Uterus (tissue), 4 donors: Measurements from ENCODE around the gene NWD2. TPM values are rescaled to one million over a fixed set of nuclear protein-coding genes. Genes with fewer than 3 reads are reported as not detected.
"Not testable (repeated sequence)": the region's sequence is repeated elsewhere in the genome, so short reads cannot be mapped to it uniquely, and the experiment has no call there.

Experiments used
- DNase-seq, 2 donors: peaks; one replicate each; pipeline ENCODE4 v3.0.0-alpha.2; 2019 to 2020
- H3K27ac ChIP-seq, 2 donors: fragments of 200-600 bp; sonication (generic); 1 replicate in 1 of 2; 2 replicates in 1 of 2; pipeline ENCODE4 v1.5.1; 2016 to 2018
- H3K27me3 ChIP-seq, 2 donors: fragments of 200-600 bp; sonication (generic); one replicate each; pipeline ENCODE4 v1.5.1; 2018 to 2019; ENCODE audit warnings: control low read depth in 1 of 2
- H3K36me3 ChIP-seq, 2 donors: fragments of 200-600 bp; sonication (generic); one replicate each; pipeline ENCODE4 v1.5.1; 2019; ENCODE audit warnings: control low read depth in 1 of 2
- H3K4me1 ChIP-seq, 2 donors: fragments of 200-600 bp; sonication (generic); one replicate each; pipeline ENCODE4 v1.5.1; 2018 to 2019; ENCODE audit warnings: control low read depth in 1 of 2
- H3K4me3 ChIP-seq, 2 donors: fragments of 200-600 bp; sonication (generic); 1 replicate in 1 of 2; 2 replicates in 1 of 2; pipeline ENCODE4 v1.5.1; 2018 to 2019; ENCODE audit warnings: mild to moderate bottlenecking in 1 of 2
- H3K9me3 ChIP-seq, 2 donors: fragments of 200-600 bp; sonication (generic); one replicate each; pipeline ENCODE4 v1.5.1; 2019; ENCODE audit warnings: control low read depth in 1 of 2
- CTCF ChIP-seq, 4 experiments: fragments of 200-600 bp in 2 of 4; fragments of 450-650 bp in 2 of 4; sonication (generic) in 2 of 4; IDR thresholded peaks; one replicate each; pipeline ENCODE4 v1.5.1; 2016 to 2019; ENCODE audit warnings: antibody characterized with exemption in 4 of 4, mild to moderate bottlenecking in 2 of 4, moderate library complexity in 1 of 4
- POLR2A ChIP-seq, 2 donors: fragments of 450-650 bp; IDR thresholded peaks; one replicate each; pipeline ENCODE4 v1.6.1; 2016; ENCODE audit warnings: antibody characterized with exemption in 2 of 2, mild to moderate bottlenecking in 1 of 2, moderate library complexity in 1 of 2
- intact Hi-C: fragments of 100-400 bp; cut with DNase I; formaldehyde crosslinking; loops from one replicate; pipeline ENCODE4 v1.15.1; 2023; ENCODE audit warnings: low total_unique reads
- total RNA-seq, 4 donors: library from RNA; depleted of rRNA in 3 of 4; stranded (reverse); fragments of >200 nt in 3 of 4; gene quantifications; one replicate each; pipeline versions ENCODE4 v1.1.0 to v1.2.4, GENCODE V29; 2014 to 2023
- donor health status: DM: yes; HTN: yes; CAD: no.

Gene NWD2
- total RNA-seq, 4 donors from 2014 or later, result 0.14 TPM; not detected in 3

DNA sequence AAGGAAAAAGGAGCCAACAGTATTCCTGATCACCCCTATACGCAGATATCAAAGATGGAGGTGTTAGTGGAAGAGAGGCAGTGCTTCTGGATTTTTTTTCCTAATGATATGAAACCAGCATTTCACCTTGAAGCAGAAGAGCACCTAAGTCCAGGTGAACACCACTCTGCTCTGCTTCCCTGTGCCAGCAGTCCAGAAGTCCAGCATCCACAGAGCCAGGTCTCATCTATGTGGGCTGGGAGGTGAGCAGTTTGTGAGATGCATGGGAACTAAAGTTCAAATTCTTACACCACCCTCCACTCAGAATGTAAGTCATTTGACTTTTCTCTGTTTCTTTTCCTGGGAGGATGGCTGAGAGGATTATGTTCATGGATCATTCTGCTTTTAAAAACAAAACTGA lies 239.1 kb downstream of the NWD2 start:
- DNase-seq, result no peak
- Histone ChIP-seq H3K9me3 (no peaks in the 10 kb centered on the region), H3K27me3 (no peaks in the 10 kb centered on the region), H3K4me3 (no peak overlapping the region), H3K36me3 (no peaks in the 10 kb centered on the region), H3K27ac (peak overlapping the region in 1 of 2 donors; percentile 82), H3K4me1 (no peaks in the 10 kb centered on the region)
- intact Hi-C loops, result no loop called here
- TF ChIP-seq CTCF (IDR thresholded peaks at IDR 0.05) (no peak), POLR2A (IDR thresholded peaks at IDR 0.05) (no peak)

GRCh38 chr4:37486166-37486565 lies 241.6 kb downstream of the NWD2 start:
- no peaks in the 10 kb centered on the region for H3K9me3 ChIP-seq
- no peaks in the 10 kb centered on the region for H3K36me3 ChIP-seq
- intact Hi-C loops, result no loop called here
- H3K27me3 ChIP-seq, result no peaks in the 10 kb centered on the region
- H3K27ac ChIP-seq, result peak overlapping the region in 1 of 2 donors; percentile 62
- TF ChIP-seq CTCF (IDR thresholded peaks at IDR 0.05) (no peak), POLR2A (IDR thresholded peaks at IDR 0.05) (no peak)
- H3K4me3 ChIP-seq, result no peak overlapping the region
- no peaks in the 10 kb centered on the region for H3K4me1 ChIP-seq
- no peak for DNase-seq

GRCh38 chr4:37487668-37488067 lies 243.1 kb downstream of the NWD2 start:
- TF ChIP-seq POLR2A (IDR thresholded peaks at IDR 0.05), result no peak
- TF ChIP-seq CTCF (IDR thresholded peaks at IDR 0.05), result no peak
- H3K27ac ChIP-seq, result peak overlapping the region in 1 of 2 donors; percentile 62
- no peaks in the 10 kb centered on the region for H3K9me3 ChIP-seq
- DNase-seq, result no peak
- no peaks in the 10 kb centered on the region for H3K36me3 ChIP-seq
- H3K4me1 ChIP-seq, result no peaks in the 10 kb centered on the region
- no peaks in the 10 kb centered on the region for H3K27me3 ChIP-seq
- no peak overlapping the region for H3K4me3 ChIP-seq
- intact Hi-C loops, result no loop called here

GRCh38 chr4:37489697-37490096 lies 245.2 kb downstream of the NWD2 start:
- no peaks in the 10 kb centered on the region for H3K36me3 ChIP-seq
- intact Hi-C loops, result no loop called here
- H3K27ac ChIP-seq, result no peak overlapping the region
- no peaks in the 10 kb centered on the region for H3K9me3 ChIP-seq
- TF ChIP-seq POLR2A (IDR thresholded peaks at IDR 0.05) (no peak), CTCF (IDR thresholded peaks at IDR 0.05) (no peak)
- H3K4me1 ChIP-seq, result no peaks in the 10 kb centered on the region
- DNase-seq, result no peak
- H3K4me3 ChIP-seq, result no peak overlapping the region
- no peaks in the 10 kb centered on the region for H3K27me3 ChIP-seq

DNA sequence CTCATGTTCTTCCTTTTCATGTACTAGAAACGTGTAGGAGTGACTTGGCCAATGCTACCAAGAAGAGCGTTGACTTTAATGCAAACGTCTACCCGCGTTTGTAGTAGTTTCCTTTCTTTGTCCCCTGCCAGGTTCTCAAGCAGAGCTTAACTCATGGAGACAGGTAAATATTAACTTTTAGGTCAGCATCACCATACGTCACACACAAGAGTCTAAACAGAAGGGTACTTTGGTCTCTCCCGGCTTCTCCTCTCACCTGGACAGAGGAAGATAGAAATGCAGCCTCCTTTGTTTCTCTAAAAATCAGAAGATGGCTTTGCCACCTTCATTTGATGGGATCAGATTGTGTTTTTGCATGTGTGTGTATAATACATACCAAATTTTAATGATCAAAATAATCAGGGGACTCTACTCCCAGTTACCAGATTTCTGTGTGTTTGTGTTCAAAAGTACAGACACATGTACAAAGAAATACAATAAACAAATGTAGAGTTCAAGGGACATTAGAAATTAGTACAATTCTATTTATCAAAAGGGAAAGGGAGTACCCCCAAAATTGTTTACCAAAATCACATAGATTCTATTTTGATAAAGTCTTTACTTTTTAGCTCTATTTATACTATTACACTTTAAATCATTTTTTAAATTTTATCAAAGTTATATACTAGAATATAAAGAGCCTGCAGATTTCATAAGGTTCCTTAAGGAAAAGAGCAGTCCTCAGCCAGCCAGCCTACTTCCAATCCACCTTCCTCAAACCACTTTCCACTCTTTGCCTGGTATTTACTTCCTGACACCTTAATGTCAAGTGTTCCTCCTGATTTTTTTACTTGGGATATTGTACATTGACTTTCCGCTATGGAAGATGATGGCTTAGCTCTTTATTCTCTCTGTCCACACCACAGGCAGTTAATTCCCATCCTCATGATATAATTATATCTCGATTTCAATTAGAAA lies 246.1 kb downstream of the NWD2 start:
- intact Hi-C loops, result no loop called here
- Histone ChIP-seq H3K9me3 (no peaks in the 10 kb centered on the region), H3K27ac (no peak overlapping the region), H3K4me1 (no peaks in the 10 kb centered on the region), H3K36me3 (no peaks in the 10 kb centered on the region), H3K4me3 (no peak overlapping the region), H3K27me3 (no peaks in the 10 kb centered on the region)
- DNase-seq, result no peak
- TF ChIP-seq POLR2A (IDR thresholded peaks at IDR 0.05), result no peak
- no peak for TF ChIP-seq CTCF (IDR thresholded peaks at IDR 0.05)

DNA sequence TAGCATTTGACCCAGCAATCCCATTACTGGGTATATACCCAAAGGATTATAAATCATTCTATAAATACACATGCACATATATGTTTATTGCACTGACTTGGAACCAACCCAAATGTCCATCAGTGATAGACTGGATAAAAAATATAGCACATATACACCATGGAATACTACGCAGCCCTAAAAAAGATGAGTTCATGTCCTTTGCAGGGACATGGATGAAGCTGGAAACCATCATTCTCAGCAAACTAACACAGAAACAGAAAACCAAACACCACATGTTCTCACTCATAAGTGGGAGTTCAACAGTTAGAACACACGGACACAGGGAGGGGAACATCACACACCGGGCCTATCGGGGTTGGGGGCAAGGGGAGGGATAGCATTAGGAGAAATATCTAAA lies 250.8 kb downstream of the NWD2 start:
- H3K9me3 ChIP-seq, intact Hi-C loops, H3K36me3 ChIP-seq, DNase-seq, H3K4me3 ChIP-seq, H3K4me1 ChIP-seq, H3K27me3 ChIP-seq, H3K27ac ChIP-seq: not testable (repeated sequence)
